ENCODE data around the gene RRM1. TPM values are rescaled to one million over a fixed set of nuclear protein-coding genes. Genes with fewer than 3 reads are reported as not detected.

RRM1 gene
- total RNA-seq, 1 experiment from 2014 or later = 68.1 TPM

DNA sequence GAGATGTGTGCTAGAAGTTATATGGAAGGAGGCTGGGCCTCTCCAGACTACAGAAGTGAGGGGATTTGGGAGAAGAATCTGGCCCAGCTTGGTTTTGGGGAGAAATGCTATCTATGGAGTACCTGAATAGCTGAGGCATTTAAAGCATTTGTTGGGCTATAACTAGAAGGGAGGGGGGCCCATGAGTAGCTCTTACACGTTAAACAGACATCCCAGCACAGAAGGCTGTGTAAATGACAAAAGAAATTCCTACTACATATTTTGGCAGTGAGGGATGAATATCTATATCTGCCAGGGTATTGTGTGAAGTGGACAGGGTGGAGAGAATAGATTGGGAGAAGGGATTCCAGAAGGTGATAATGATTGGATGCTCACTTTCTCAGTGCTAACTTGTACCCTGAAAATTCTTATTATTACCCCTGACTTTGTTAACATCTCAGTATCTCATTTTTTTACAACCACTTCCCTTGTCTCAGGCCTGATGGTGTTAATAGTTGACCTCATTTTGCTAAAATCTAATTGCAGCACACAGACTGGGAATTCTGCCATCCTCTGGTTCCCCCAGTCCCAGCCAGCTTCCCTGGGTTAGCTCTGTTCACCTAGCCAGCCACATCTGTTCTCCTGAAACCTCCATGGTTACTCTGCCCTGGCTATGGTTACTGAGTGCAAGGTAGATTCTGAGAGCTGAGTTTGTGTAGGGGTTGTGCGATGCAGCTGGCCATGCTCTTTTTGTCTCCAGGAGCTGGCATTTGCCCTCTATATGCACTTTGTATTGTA is 28.8 kb upstream of the RRM1 start:
- no peak for TF ChIP-seq CTCF (conservative IDR thresholded peaks at IDR 0.05)
- TF ChIP-seq EZH2 (IDR thresholded peaks at IDR 0.05; ENCODE audit: low read depth) = no peak
- Histone ChIP-seq H3K4me3 (no peak overlapping the region), H3K9me2 (ENCODE audit: insufficient read depth) (no peaks in the 10 kb centered on the region), H3K27me3 (ENCODE audit: insufficient read depth, low read depth) (no peaks in the 10 kb centered on the region), H2AFZ (no peak overlapping the region), H3K27ac (no peak overlapping the region), H3K79me2 (ENCODE audit: low read depth) (no peaks in the 10 kb centered on the region), H3K4me1 (replicated peaks; ENCODE audit: insufficient read depth) (no peaks in the 10 kb centered on the region), H3F3A (ENCODE audit: insufficient read depth, low read depth) (no peaks in the 10 kb centered on the region), H3K9me3 (ENCODE audit: insufficient read depth, low read depth) (no peaks in the 10 kb centered on the region), H3K36me3 (ENCODE audit: low read depth) (no peaks in the 10 kb centered on the region), H3K4me2 (no peak overlapping the region), H4K20me1 (ENCODE audit: insufficient read depth) (no peaks in the 10 kb centered on the region)
- no TSS peak for BruUV-seq (replicated peaks)
- intact Hi-C loops (cut with micrococcal nuclease; ENCODE audit: unreplicated experiment) = no loop called here
- no peak for DNase-seq
- POLR2A ChIA-PET (ENCODE audit: unreplicated experiment) = interaction anchor here (0.7 kb wide), 1 partner anchor 110 kb away, joined by 5 read pairs; no protein-coding TSS in a partner anchor
- CTCF ChIA-PET = interaction anchor here (0.6 kb wide), 1 partner anchor 199 kb away, joined by 7 read pairs; no protein-coding TSS in a partner anchor

DNA sequence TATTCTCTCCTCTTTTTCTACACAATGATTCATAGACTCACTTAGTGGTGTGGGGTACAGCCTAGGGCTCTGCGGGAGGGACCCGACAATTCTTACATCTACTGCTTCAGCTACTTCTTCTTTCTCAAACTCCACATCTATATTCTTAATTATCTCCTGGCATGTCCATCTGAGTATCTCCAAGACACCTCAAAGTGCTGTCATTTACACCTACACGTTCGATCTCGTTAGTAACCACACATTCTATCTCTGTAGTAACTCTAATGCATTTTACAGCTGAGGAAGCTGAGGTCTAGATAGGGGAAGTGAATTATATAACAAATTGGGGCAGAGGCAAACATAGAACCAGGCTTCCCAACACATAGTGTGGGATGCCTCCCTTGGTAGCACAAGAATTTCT is 27.7 kb upstream of the RRM1 start:
- BruUV-seq (replicated peaks) = no TSS peak
- Histone ChIP-seq H3K36me3 (ENCODE audit: low read depth) (no peaks in the 10 kb centered on the region), H3K9me3 (ENCODE audit: insufficient read depth, low read depth) (no peaks in the 10 kb centered on the region), H4K20me1 (ENCODE audit: insufficient read depth) (no peaks in the 10 kb centered on the region), H3K9me2 (ENCODE audit: insufficient read depth) (no peaks in the 10 kb centered on the region), H3K27me3 (ENCODE audit: insufficient read depth, low read depth) (no peaks in the 10 kb centered on the region), H3K4me3 (no peak overlapping the region), H3K4me1 (replicated peaks; ENCODE audit: insufficient read depth) (no peaks in the 10 kb centered on the region), H3K79me2 (ENCODE audit: low read depth) (no peaks in the 10 kb centered on the region), H3K27ac (no peak overlapping the region), H3F3A (ENCODE audit: insufficient read depth, low read depth) (no peaks in the 10 kb centered on the region), H3K4me2 (no peak overlapping the region), H2AFZ (no peak overlapping the region)
- DNase-seq = no peak
- ChIA-PET POLR2A (ENCODE audit: unreplicated experiment) (no interaction called here), CTCF (no interaction called here)
- TF ChIP-seq EZH2 (IDR thresholded peaks at IDR 0.05; ENCODE audit: low read depth) (no peak), CTCF (conservative IDR thresholded peaks at IDR 0.05) (no peak)
- intact Hi-C loops (cut with micrococcal nuclease; ENCODE audit: unreplicated experiment) = no loop called here

- no peaks in the 10 kb centered on the region for H3K27me3 ChIP-seq (ENCODE audit: insufficient read depth, low read depth)
- H3F3A ChIP-seq (ENCODE audit: insufficient read depth, low read depth) = no peaks in the 10 kb centered on the region
- H2AFZ ChIP-seq = no peak overlapping the region
- no peaks in the 10 kb centered on the region for H3K9me3 ChIP-seq (ENCODE audit: insufficient read depth, low read depth)
- no peak for DNase-seq
- H3K27ac ChIP-seq = no peak overlapping the region
- H4K20me1 ChIP-seq (ENCODE audit: insufficient read depth) = no peaks in the 10 kb centered on the region
- H3K79me2 ChIP-seq (ENCODE audit: low read depth) = no peaks in the 10 kb centered on the region
- no peak overlapping the region for H3K4me3 ChIP-seq
- POLR2A ChIA-PET (ENCODE audit: unreplicated experiment) = no interaction called here
- no TSS peak for BruUV-seq (replicated peaks)
- intact Hi-C loops (cut with micrococcal nuclease; ENCODE audit: unreplicated experiment) = no loop called here
- CTCF ChIA-PET = no interaction called here
- no peaks in the 10 kb centered on the region for H3K9me2 ChIP-seq (ENCODE audit: insufficient read depth)
- H3K4me1 ChIP-seq (replicated peaks; ENCODE audit: insufficient read depth) = no peaks in the 10 kb centered on the region
- H3K36me3 ChIP-seq (ENCODE audit: low read depth) = no peaks in the 10 kb centered on the region
- H3K4me2 ChIP-seq = no peak overlapping the region
- no peak for TF ChIP-seq CTCF (conservative IDR thresholded peaks at IDR 0.05)
- TF ChIP-seq EZH2 (IDR thresholded peaks at IDR 0.05; ENCODE audit: low read depth) = no peak
Observed at GRCh38 chr11:4068962-4069361, 25.6 kb upstream of the RRM1 start.
